HG03571 (cell line): ENCODE results near the gene GRM1.

Experiments used
- ATAC-seq: cut with Tn5 transposase; IDR thresholded peaks from one replicate; pipeline ENCODE4 v1.9.1; 2021; ENCODE audit not compliant: unreplicated experiment

The GRM1 gene

DNA sequence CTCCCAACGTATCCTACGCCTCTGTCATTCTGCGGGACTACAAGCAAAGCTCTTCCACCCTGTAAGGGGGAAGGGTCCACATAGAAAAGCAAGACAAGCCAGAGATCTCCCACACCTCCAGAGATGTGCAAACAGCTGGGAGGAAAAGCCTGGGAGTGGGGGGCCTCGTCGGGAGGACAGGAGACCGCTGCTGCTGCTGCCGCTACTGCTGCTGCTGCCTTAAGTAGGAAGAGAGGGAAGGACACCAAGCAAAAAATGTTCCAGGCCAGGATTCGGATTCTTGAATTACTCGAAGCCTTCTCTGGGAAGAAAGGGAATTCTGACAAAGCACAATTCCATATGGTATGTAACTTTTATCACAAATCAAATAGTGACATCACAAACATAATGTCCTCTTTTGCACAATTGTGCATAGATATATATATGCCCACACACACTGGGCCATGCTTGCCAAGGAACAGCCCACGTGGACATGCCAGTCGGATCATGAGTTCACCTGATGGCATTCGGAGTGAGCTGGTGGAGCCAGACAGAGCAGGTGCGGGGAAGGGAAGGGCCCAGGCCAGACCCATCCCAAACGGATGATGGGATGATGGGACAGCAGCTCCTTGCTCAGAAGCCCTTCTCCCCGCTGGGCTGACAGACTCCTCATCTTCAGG, 406.0 kb downstream of the GRM1 start:
- ATAC-seq, result no peak

DNA sequence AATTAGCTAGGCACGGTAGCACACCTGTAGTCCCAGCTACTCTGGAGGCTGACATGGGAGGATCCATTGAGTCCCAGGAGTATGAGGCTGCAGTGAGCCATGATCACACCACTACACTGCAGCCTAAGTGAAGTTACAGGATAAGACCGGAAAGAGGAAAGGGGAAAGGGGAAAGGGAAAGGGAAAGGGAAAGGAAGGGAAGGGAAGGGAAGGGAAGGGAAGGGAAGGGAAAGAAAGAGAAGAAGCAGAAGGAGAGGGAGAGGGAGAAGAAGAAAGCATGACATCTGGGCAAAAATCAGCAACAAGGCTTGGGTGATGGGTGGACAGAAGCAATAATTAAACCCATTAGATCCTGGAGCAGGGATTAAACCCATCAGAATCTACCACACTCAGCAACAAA, 413.0 kb downstream of the GRM1 start:
- ATAC-seq, result no peak

DNA sequence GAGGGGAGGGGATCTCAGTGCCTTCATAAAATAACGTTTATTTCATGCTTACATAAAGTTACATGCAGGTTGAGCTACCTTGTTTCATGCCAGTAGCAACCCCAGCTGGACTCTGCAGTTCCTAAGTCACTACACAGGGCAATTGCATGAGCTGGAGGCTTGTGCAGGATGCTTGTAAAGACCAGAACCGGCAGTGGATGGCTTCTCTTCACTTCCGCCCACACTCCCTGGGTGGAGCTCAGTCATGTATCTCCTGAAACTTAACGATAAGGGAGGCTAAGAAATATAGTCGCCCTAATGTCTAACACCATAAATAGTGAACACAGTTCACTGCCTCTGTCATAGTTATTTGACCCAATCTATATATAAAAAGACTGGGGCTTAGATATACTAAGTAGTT, 415.3 kb downstream of the GRM1 start:
- ATAC-seq, result no peak

DNA sequence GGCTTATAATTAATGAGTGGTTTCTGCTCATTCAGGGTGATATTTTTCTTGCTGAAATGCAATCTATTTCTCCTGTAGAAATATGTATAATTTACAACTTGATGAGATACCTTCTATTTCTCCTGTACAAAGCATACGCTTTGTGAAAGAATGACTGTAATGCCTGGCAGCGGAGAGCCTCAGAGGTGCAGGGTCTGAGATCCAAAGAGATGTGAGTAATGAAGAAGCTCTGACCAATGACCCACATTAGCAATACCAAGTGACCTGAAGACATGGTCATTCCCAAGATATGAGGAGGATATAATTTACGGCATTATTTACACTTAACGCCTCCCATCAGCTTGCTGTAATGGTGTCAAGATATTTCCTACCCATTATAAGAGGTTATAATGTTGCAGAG, 416.4 kb downstream of the GRM1 start:
- ATAC-seq, result no peak

DNA sequence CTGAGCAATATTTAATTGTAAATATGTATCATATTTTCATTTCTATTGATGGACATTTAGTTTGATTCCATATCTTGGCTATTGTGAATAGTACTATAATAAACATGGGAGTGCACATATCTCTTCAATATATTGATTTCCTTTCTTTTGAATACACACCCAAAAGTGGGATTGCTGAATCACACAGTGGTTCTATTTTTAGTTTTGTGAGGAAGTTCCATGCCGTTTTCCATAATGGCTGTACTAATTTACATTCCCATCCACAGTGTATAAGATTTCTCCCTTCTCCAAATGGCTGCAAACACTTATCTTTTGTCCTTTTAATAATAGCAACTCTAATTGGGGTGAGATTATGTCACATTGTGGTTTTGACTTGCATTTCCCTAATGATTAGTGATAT, 428.0 kb downstream of the GRM1 start:
- ATAC-seq, result no peak

DNA sequence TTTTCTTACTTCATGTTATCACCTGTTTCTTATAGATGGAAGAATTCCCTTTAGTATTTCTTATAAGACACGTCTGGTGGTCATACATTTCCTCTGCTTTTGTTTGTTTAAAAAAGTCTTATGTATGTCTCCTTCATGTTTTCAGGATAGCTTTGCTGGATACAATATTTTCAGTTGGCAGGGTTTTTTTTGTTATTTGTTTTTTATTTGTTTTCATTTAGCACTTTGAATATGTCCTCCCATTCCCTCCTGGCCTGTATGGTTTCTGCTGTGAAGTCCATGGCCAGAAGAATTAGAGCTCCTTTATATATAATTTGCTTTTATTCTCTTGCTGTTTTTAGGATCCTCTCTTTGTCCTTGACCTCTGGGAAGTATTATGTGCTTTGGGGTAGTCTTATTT, 432.1 kb downstream of the GRM1 start:
- ATAC-seq, result no peak

DNA sequence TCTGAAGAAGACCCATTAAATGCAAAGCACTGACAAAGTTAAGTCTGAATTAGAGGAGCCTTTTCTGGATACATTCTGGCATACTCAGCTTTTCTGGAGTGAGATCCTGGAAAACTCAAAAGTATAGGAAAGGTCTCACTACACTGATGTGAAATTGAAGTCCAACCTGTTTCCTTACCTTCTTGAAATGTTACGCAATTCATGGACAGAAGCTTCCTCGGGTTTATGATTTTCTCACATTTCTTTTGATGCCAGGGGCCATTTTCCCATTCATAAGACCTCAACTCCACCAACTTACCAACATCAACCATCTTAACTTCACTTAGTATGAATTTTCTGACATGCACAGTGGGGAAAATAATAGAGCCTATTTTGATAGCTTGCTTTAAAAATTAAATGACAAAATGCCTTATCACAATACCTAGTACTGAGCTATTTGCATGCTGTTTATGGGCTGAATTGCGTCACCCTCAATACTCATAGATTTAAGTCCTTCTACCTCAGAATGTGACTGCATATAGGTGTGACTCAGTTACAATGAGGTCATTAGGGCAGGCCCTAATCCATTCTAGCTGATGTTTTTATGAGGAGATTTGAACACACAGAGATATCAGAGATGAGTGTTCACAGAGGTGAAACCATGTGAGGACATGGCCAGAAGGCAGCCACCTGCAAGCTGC, 441.4 kb downstream of the GRM1 start:
- no peak for ATAC-seq

DNA sequence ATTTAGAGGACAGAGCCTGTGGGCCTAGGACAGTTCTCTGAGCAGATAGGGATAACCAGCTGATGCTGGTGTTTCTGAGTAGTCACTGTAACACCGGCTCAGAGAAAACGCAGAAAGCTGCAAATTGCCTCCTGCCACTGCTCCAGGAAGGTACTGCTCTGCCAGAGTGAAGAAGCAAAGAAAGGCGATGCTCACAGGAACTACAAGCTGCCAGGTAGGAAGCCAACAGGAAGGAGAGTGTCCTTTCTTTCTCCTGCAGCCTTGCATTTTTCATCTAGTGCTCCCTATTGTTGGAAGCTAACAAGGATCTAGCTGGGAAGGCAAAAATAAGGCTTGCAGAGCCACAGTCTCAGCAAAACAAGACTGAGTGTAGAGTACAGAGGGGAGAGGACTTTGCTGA, 444.1 kb downstream of the GRM1 start:
- no peak for ATAC-seq

DNA sequence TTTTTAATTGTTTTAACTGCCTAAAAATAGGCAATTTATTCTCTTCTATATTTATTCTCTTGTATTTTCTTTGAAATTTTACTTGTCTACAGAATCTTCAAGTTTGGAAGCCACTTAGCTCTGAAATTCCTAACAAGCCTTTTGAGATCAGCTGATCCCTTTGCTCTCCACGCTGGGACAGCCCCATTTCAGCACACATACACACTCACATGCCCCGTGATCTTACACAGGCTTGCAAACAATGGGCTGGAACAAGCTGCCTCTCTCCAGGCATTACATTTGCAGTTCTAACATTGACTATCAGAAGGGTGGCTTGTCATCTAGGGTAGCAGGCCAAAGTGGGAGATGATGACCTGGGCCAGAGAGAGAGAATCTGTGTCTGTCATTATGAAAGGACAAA, 452.7 kb downstream of the GRM1 start:
- no peak for ATAC-seq

DNA sequence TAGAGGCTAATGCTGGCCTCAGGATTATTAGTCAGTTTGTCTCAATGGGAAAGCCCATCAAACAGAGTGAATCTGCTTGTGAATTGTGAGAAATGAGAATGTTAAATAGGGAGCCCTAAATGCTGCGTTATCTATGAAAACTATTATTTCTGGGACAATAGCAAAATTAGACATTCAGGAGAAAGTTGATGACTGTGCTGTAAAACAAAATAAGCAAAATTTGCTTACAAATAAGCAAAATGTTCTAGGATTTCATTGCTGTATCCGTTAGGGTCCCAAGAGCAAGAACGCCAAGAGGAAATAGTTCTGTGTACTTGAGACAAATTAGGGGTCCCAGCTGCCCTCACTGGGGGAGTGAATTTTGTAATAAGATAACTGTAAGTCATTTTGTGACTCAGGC, 455.5 kb downstream of the GRM1 start:
- ATAC-seq, result no peak
